Keratinocyte (primary cell): ENCODE data around the gene TMEM253. TPM values are rescaled to one million over a fixed set of nuclear protein-coding genes. Genes with fewer than 3 reads are reported as not detected.

Experiments used
- DNase-seq: peaks from one replicate; pipeline ENCODE4 v3.0.0-alpha.2; 2011; ENCODE audit warnings: low read depth, missing footprints, low spot score
- FAIRE-seq: peaks from 2 replicates; lab custom pipeline; 2011; peaks lifted over from hg19 to GRCh38; lab: Jason Lieb, UNC
- H2AFZ ChIP-seq: 2 replicates; pipeline ENCODE4 v1.6.0; 2012; ENCODE audit warnings: low read length, control low read depth, inconsistent platforms; ENCODE audit not compliant: control insufficient read depth
- H3K27ac ChIP-seq: 2 replicates; pipeline ENCODE4 v1.5.1; 2011; ENCODE audit warnings: low read length; ENCODE audit not compliant: control insufficient read depth, insufficient read depth
- H3K27me3 ChIP-seq: 3 replicates; pipeline ENCODE4 v1.6.0; 2011; ENCODE audit warnings: low read length; ENCODE audit not compliant: control insufficient read depth, insufficient read depth; ENCODE audit errors: extremely low read depth
- H3K36me3 ChIP-seq, 2 experiments: 2 replicates in 1 of 2; 3 replicates in 1 of 2; pipeline ENCODE4 v1.5.1; 2011; ENCODE audit warnings: low read length in 2 of 2, mild to moderate bottlenecking in 1 of 2; ENCODE audit not compliant: control insufficient read depth in 2 of 2, insufficient read depth in 2 of 2; ENCODE audit errors: extremely low read depth in 1 of 2
- H3K4me1 ChIP-seq: 3 replicates; pipeline ENCODE4 v1.5.1; 2011; ENCODE audit warnings: low read length; ENCODE audit not compliant: control insufficient read depth, insufficient read depth; ENCODE audit errors: extremely low read depth
- H3K4me2 ChIP-seq: 3 replicates; pipeline ENCODE4 v1.6.0; 2011; ENCODE audit warnings: low read depth, low read length; ENCODE audit not compliant: control insufficient read depth, insufficient read depth; ENCODE audit errors: extremely low read depth
- H3K4me3 ChIP-seq, 3 experiments: fragments of 200-600 bp in 1 of 3; sonication (generic) in 1 of 3; 2 replicates in 2 of 3; 3 replicates in 1 of 3; pipeline ENCODE4 v1.5.1; 2011 to 2016; ENCODE audit warnings: low read length in 3 of 3, mild to moderate bottlenecking in 3 of 3, control low read depth in 2 of 3, inconsistent platforms in 1 of 3, low read depth in 1 of 3, mixed read lengths in 1 of 3, mixed run types in 1 of 3, moderate library complexity in 1 of 3; ENCODE audit not compliant: control insufficient read depth in 2 of 3, insufficient read depth in 2 of 3; ENCODE audit errors: extremely low read depth in 1 of 3
- H3K79me2 ChIP-seq: 2 replicates; pipeline ENCODE4 v1.6.0; 2012; ENCODE audit warnings: low read length; ENCODE audit not compliant: control insufficient read depth, insufficient read depth
- H3K9ac ChIP-seq: 3 replicates; pipeline ENCODE4 v1.6.0; 2011; ENCODE audit warnings: low read length; ENCODE audit not compliant: control insufficient read depth, insufficient read depth; ENCODE audit errors: extremely low read depth
- H3K9me1 ChIP-seq: 3 replicates; pipeline ENCODE4 v1.6.0; 2011; ENCODE audit warnings: low read length; ENCODE audit not compliant: control insufficient read depth, insufficient read depth; ENCODE audit errors: extremely low read depth
- H3K9me3 ChIP-seq: 2 replicates; pipeline ENCODE4 v1.5.1; 2012; ENCODE audit warnings: low read depth, low read length; ENCODE audit not compliant: control insufficient read depth
- H4K20me1 ChIP-seq: 3 replicates; pipeline ENCODE4 v1.6.0; 2011; ENCODE audit warnings: low read length; ENCODE audit not compliant: control insufficient read depth, insufficient read depth; ENCODE audit errors: extremely low read depth
- CTCF ChIP-seq, 3 experiments: IDR thresholded peaks in 1 of 3; conservative IDR thresholded peaks in 1 of 3; optimal IDR thresholded peaks in 1 of 3; 2 replicates in 2 of 3; 3 replicates in 1 of 3; pipeline versions ENCODE3 to v1.5.1; 2011; ENCODE audit warnings: low read length in 3 of 3, mild to moderate bottlenecking in 3 of 3, moderate library complexity in 2 of 3, control low read depth in 1 of 3, inconsistent platforms in 1 of 3; ENCODE audit not compliant: insufficient read depth in 2 of 3; ENCODE audit errors: extremely low read depth in 1 of 3
- EZH2 ChIP-seq: IDR thresholded peaks from one replicate; pipeline ENCODE4 v1.6.1; 2012; ENCODE audit warnings: inconsistent platforms, mild to moderate bottlenecking, low read length, moderate library complexity
- dilution Hi-C: fragments of 300-500 bp; cut with MboI; formaldehyde crosslinking; loops from one replicate; pipeline ENCODE4 v1.7.0; 2020; ENCODE audit warnings: low sequenced_read_pairs; ENCODE audit not compliant: extremely low pct_ligation_motif_present
- polyA plus RNA-seq, 5 experiments: library from polyadenylated mRNA; depleted of rRNA in 3 of 5; stranded (reverse) in 3 of 5; stranded (forward) in 1 of 5; unstranded in 1 of 5; fragments of >200 nt; gene quantifications; 1 replicate in 1 of 5; 2 replicates in 3 of 5; 3 replicates in 1 of 5; pipeline versions ENCODE4 v1.2.1 to v1.2.3, GENCODE V29; 2011 to 2012; ENCODE audit warnings: missing spikeins in 2 of 5, low read depth in 1 of 5, low replicate concordance in 1 of 5

The TMEM253 gene
- polyA plus RNA-seq, 1 donor (not counting 4 experiments of a cell fraction or from before 2014, with no cell fraction given) = 1.1 TPM

GRCh38 chr14:21057803-21058675, 42.8 kb upstream of the TMEM253 start, which contains the start of gene RNASE8:
TSS of gene RNASE8 (plus strand) at chr14:21057822. CDS start at chr14:21057893, 71 bp downstream.
- Histone ChIP-seq H3K9ac (no peak within 1 kb of the TSS), H3K27ac (no peak within 1 kb of the TSS), H3K9me1 (no peaks in the 10 kb centered on the region), H4K20me1 (no peaks in the 10 kb centered on the region), H3K79me2 (no peaks in the 10 kb centered on the region), H3K4me1 (no peaks in the 10 kb centered on the region), H3K36me3 (no peaks in the 10 kb centered on the region), H3K4me3 (no peak within 1 kb of the TSS), H3K27me3 (no peaks in the 10 kb centered on the region), H2AFZ (no peak within 1 kb of the TSS), H3K4me2 (no peak within 1 kb of the TSS), H3K9me3 (no peaks in the 10 kb centered on the region)
- TF ChIP-seq EZH2 = no peak
- TF ChIP-seq CTCF (optimal IDR thresholded peaks at IDR 0.05 in 1 of 3, IDR thresholded peaks at IDR 0.05 in 1 of 3, conservative IDR thresholded peaks at IDR 0.05 in 1 of 3; ENCODE audit: extremely low read depth in 1 of 3, insufficient read depth in 2 of 3, low read length in 3 of 3) = no peak
- DNase-seq = no peak
- dilution Hi-C loops = no loop called here
- FAIRE-seq = no peak

GRCh38 chr14:21058903-21059302, 42.0 kb upstream of the TMEM253 start:
- Histone ChIP-seq H2AFZ (no peak overlapping the region), H3K9me1 (no peaks in the 10 kb centered on the region), H3K9me3 (no peaks in the 10 kb centered on the region), H3K9ac (no peak overlapping the region), H3K36me3 (no peaks in the 10 kb centered on the region), H3K27me3 (no peaks in the 10 kb centered on the region), H3K4me2 (no peak overlapping the region), H4K20me1 (no peaks in the 10 kb centered on the region), H3K4me1 (peaks cover 5% of the 10 kb centered on the region), H3K27ac (no peak overlapping the region), H3K4me3 (no peak overlapping the region), H3K79me2 (no peaks in the 10 kb centered on the region)
- no peak for DNase-seq
- dilution Hi-C loops = no loop called here
- no peak for TF ChIP-seq CTCF (optimal IDR thresholded peaks at IDR 0.05 in 1 of 3, IDR thresholded peaks at IDR 0.05 in 1 of 3, conservative IDR thresholded peaks at IDR 0.05 in 1 of 3; ENCODE audit: extremely low read depth in 1 of 3, insufficient read depth in 2 of 3, low read length in 3 of 3)
- no peak for TF ChIP-seq EZH2
- FAIRE-seq = no peak
